ENCODE data around the gene CSF2.
"Not testable (repeated sequence)": the region's sequence is repeated elsewhere in the genome, so short reads cannot be mapped to it uniquely, and the experiment has no call there.

Gene CSF2

GRCh38 chr5:132114150-132115121 is 40.8 kb downstream of the CSF2 start:
- DNase-seq: no peak

GRCh38 chr5:132115375-132115774 is 41.8 kb downstream of the CSF2 start:
- DNase-seq: no peak

- no peak for DNase-seq
These were observed 42.5 kb downstream of the CSF2 start for GRCh38 chr5:132116072-132116471.

- not testable (repeated sequence) for DNase-seq
These were observed 43.4 kb downstream of the CSF2 start for GRCh38 chr5:132116909-132117489.

- DNase-seq: not testable (repeated sequence)
These were observed 47.1 kb downstream of the CSF2 start for GRCh38 chr5:132120717-132121116.

GRCh38 chr5:132122971-132123370 is 49.4 kb downstream of the CSF2 start:
- DNase-seq: not testable (repeated sequence)

- not testable (repeated sequence) for DNase-seq
These were observed 50.0 kb downstream of the CSF2 start for GRCh38 chr5:132123578-132123977.
